HG03135 (cell line): ENCODE measurements around the gene MMP7.

Experiments
- ATAC-seq: cut with Tn5 transposase; IDR thresholded peaks from one replicate; pipeline ENCODE4 v1.9.1; 2021; ENCODE audit warnings: mild to moderate bottlenecking, moderate library complexity; ENCODE audit not compliant: unreplicated experiment

The MMP7 gene

GRCh38 chr11:102530558-102530957 lies at the start of gene MMP7:
TSS of gene MMP7 (minus strand) at chr11:102530747. CDS start at chr11:102530700, 47 bp downstream.
- peak; percentile 61 for ATAC-seq

GRCh38 chr11:102577723-102578122 lies 47.2 kb upstream of the MMP7 start:
- ATAC-seq, result no peak

GRCh38 chr11:102577182-102577581 lies 46.6 kb upstream of the MMP7 start:
- no peak for ATAC-seq

- no peak for ATAC-seq
These were observed 45.8 kb upstream of the MMP7 start for GRCh38 chr11:102576350-102576749.

- no peak for ATAC-seq
These were observed 44.5 kb upstream of the MMP7 start for GRCh38 chr11:102575012-102575411.

- no peak for ATAC-seq
These were observed 43.3 kb upstream of the MMP7 start for GRCh38 chr11:102573851-102574250.

GRCh38 chr11:102572554-102573220 lies 42.1 kb upstream of the MMP7 start:
- no peak for ATAC-seq

GRCh38 chr11:102568851-102569250 lies 38.3 kb upstream of the MMP7 start:
- no peak for ATAC-seq

GRCh38 chr11:102566112-102566511 lies 35.6 kb upstream of the MMP7 start:
- no peak for ATAC-seq

GRCh38 chr11:102564110-102564509 lies 33.6 kb upstream of the MMP7 start:
- ATAC-seq, result peak; percentile 52

GRCh38 chr11:102561636-102562035 lies 31.1 kb upstream of the MMP7 start:
- ATAC-seq, result no peak

- ATAC-seq, result peak; percentile 81
These were observed 30.0 kb upstream of the MMP7 start for GRCh38 chr11:102560555-102561011.

- peak; percentile 41 for ATAC-seq
These were observed 29.3 kb upstream of the MMP7 start for GRCh38 chr11:102559839-102560238.

- no peak for ATAC-seq
These were observed 24.5 kb upstream of the MMP7 start for GRCh38 chr11:102555091-102555490.

GRCh38 chr11:102553835-102554282 lies 23.3 kb upstream of the MMP7 start:
- peak; percentile 64 for ATAC-seq

GRCh38 chr11:102552447-102553194 lies 22.1 kb upstream of the MMP7 start:
- ATAC-seq, result no peak

GRCh38 chr11:102552020-102552419 lies 21.5 kb upstream of the MMP7 start:
- ATAC-seq, result no peak

- no peak for ATAC-seq
These were observed 20.7 kb upstream of the MMP7 start for GRCh38 chr11:102551169-102551781.

GRCh38 chr11:102546923-102547471 lies 16.4 kb upstream of the MMP7 start:
- ATAC-seq, result peak; percentile 71

GRCh38 chr11:102546427-102546826 lies 15.9 kb upstream of the MMP7 start:
- peak; percentile 59 for ATAC-seq

- no peak for ATAC-seq
These were observed 15.2 kb upstream of the MMP7 start for GRCh38 chr11:102545701-102546100.
